ENCODE measurements around the gene OR8H2. TPM values are rescaled to one million over a fixed set of nuclear protein-coding genes. Genes with fewer than 3 reads are reported as not detected.
"Not testable (repeated sequence)": the region's sequence is repeated elsewhere in the genome, so short reads cannot be mapped to it uniquely, and the experiment has no call there.

OR8H2 gene
- total RNA-seq, result not detected in 2 replicates
- long read RNA-seq, result 0 reads

GRCh38 chr11:56103210-56103737 is at the start of gene OR8H2:
TSS of gene OR8H2 (plus strand) at chr11:56103687. CDS start at chr11:56105043, 1,356 bp downstream.
- peaks cover 4% of the 10 kb centered on the region for H3K9me3 Mint-ChIP-seq (ENCODE audit: low read depth)
- no peak within 1 kb of the TSS for H3K27ac Mint-ChIP-seq
- no peak for DNase-seq (ENCODE audit: low spot score, unreplicated experiment)
- no peaks in the 10 kb centered on the region for H3K36me3 Mint-ChIP-seq (ENCODE audit: insufficient read depth)
- H3K27me3 Mint-ChIP-seq, result no peaks in the 10 kb centered on the region
- H3K4me1 Mint-ChIP-seq (ENCODE audit: low read depth), result no peaks in the 10 kb centered on the region
- no peak for TF ChIP-seq CTCF (IDR thresholded peaks at IDR 0.05; ENCODE audit: unreplicated experiment)
- H3K4me3 Mint-ChIP-seq (ENCODE audit: low read depth), result no peak within 1 kb of the TSS

- DNase-seq (ENCODE audit: low spot score, unreplicated experiment); H3K27ac Mint-ChIP-seq: not testable (repeated sequence)
- peaks cover 13% of the 10 kb centered on the region for H3K4me1 Mint-ChIP-seq (ENCODE audit: low read depth)
Observed at GRCh38 chr11:56056366-56056765, 47.1 kb upstream of the OR8H2 start.

GRCh38 chr11:56057661-56058237 is 45.7 kb upstream of the OR8H2 start:
- not testable (repeated sequence) for H3K27me3 Mint-ChIP-seq; H3K4me3 Mint-ChIP-seq (ENCODE audit: low read depth); DNase-seq (ENCODE audit: low spot score, unreplicated experiment); H3K36me3 Mint-ChIP-seq (ENCODE audit: insufficient read depth); H3K27ac Mint-ChIP-seq
- Mint-ChIP-seq H3K9me3 (ENCODE audit: low read depth) (peaks cover 24% of the 10 kb centered on the region), H3K4me1 (ENCODE audit: low read depth) (peaks cover 13% of the 10 kb centered on the region)

More at GRCh38 chr11:56056366-56056765, 47.1 kb upstream of the OR8H2 start:
- not testable (repeated sequence) for H3K36me3 Mint-ChIP-seq (ENCODE audit: insufficient read depth); H3K4me3 Mint-ChIP-seq (ENCODE audit: low read depth); H3K27me3 Mint-ChIP-seq
- H3K9me3 Mint-ChIP-seq (ENCODE audit: low read depth), result peaks cover 24% of the 10 kb centered on the region

- Mint-ChIP-seq H3K4me1 (ENCODE audit: low read depth) (peaks cover 13% of the 10 kb centered on the region), H3K9me3 (ENCODE audit: low read depth) (peaks cover 24% of the 10 kb centered on the region)
- not testable (repeated sequence) for H3K36me3 Mint-ChIP-seq (ENCODE audit: insufficient read depth); H3K27me3 Mint-ChIP-seq; DNase-seq (ENCODE audit: low spot score, unreplicated experiment); H3K27ac Mint-ChIP-seq; H3K4me3 Mint-ChIP-seq (ENCODE audit: low read depth)
Observed at GRCh38 chr11:56058260-56058780, 45.2 kb upstream of the OR8H2 start.

- Mint-ChIP-seq H3K9me3 (ENCODE audit: low read depth) (peaks cover 4% of the 10 kb centered on the region), H3K27ac (peak overlapping the region; percentile 2), H3K27me3 (no peaks in the 10 kb centered on the region), H3K36me3 (ENCODE audit: insufficient read depth) (no peaks in the 10 kb centered on the region), H3K4me1 (ENCODE audit: low read depth) (no peaks in the 10 kb centered on the region), H3K4me3 (ENCODE audit: low read depth) (no peak overlapping the region)
- DNase-seq (ENCODE audit: low spot score, unreplicated experiment), result no peak
- no peak for TF ChIP-seq CTCF (IDR thresholded peaks at IDR 0.05; ENCODE audit: unreplicated experiment)
Observed at GRCh38 chr11:56066980-56067379, 36.5 kb upstream of the OR8H2 start.

GRCh38 chr11:56089697-56090096 is 13.8 kb upstream of the OR8H2 start:
- Mint-ChIP-seq H3K4me3 (ENCODE audit: low read depth) (no peak overlapping the region), H3K36me3 (ENCODE audit: insufficient read depth) (no peaks in the 10 kb centered on the region), H3K4me1 (ENCODE audit: low read depth) (no peaks in the 10 kb centered on the region), H3K27me3 (no peaks in the 10 kb centered on the region), H3K27ac (no peak overlapping the region), H3K9me3 (ENCODE audit: low read depth) (peaks cover 6% of the 10 kb centered on the region)
- no peak for TF ChIP-seq CTCF (IDR thresholded peaks at IDR 0.05; ENCODE audit: unreplicated experiment)
- DNase-seq (ENCODE audit: low spot score, unreplicated experiment), result no peak

- Mint-ChIP-seq H3K27ac (no peak within 1 kb of the TSS), H3K36me3 (ENCODE audit: insufficient read depth) (no peaks in the 10 kb centered on the region)
Observed at GRCh38 chr11:56093008-56093407, 10.5 kb upstream of the OR8H2 start, which contains the start of gene OR8I2. TSS of gene OR8I2 (plus strand) at chr11:56093308. CDS start at chr11:56093308, 0 bp downstream.

More at GRCh38 chr11:56093008-56093407, 10.5 kb upstream of the OR8H2 start, which contains the start of gene OR8I2:
- Mint-ChIP-seq H3K27me3 (no peaks in the 10 kb centered on the region), H3K4me1 (ENCODE audit: low read depth) (peaks cover 4% of the 10 kb centered on the region), H3K4me3 (ENCODE audit: low read depth) (no peak within 1 kb of the TSS), H3K9me3 (ENCODE audit: low read depth) (peaks cover 6% of the 10 kb centered on the region)
- no peak for DNase-seq (ENCODE audit: low spot score, unreplicated experiment)
- TF ChIP-seq CTCF (IDR thresholded peaks at IDR 0.05; ENCODE audit: unreplicated experiment), result no peak
